Fibroblast of skin of back (primary cell): Measurements from ENCODE around the gene ADAMTS14.

Experiments used
- DNase-seq: peaks from one replicate; pipeline ENCODE4 v3.0.0-alpha.2; 2013

Gene ADAMTS14

DNA sequence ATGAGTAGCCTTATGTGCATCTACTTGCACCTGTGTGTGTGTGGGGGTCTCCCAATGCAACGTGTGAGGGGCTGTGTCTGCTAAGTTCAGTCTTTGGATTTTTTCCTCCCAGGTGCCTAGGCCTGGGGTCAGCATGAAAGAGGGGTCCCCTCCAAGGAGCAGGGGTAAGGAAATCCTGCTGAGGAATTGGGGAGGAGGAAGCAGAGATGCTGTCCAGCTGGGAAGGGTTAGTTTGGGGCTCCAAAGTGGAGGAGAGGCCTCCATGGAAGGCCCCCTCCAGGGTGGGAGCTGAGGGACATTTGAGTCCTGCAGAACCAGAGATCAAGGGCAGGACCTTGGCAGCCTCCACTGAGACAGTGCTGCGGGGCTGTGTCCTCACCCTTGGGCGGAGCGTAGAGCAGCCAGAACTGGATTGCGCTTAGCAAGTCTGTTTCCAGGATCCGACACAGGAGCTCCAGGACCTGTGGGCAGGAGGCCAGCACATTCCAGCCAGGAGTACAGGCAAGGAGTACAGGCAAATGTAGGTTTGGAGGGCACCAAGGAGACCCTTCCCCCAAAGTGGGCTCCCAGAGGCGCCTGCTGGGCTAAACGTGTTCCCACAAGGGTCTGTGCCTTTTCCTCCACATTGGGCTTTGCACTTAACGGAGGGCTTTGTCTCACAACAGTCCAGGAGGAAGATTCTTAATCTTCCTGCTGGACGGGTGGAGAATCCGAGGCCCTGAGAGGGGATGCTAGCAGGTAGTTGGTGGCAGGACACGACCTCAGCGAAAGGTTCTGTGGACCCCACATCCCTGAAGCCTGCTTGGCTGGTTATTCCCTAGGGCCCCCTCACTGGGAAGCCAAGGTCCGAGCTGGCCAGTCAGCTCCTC, 102.7 kb downstream of the ADAMTS14 start:
- DNase-seq, result no peak

DNA sequence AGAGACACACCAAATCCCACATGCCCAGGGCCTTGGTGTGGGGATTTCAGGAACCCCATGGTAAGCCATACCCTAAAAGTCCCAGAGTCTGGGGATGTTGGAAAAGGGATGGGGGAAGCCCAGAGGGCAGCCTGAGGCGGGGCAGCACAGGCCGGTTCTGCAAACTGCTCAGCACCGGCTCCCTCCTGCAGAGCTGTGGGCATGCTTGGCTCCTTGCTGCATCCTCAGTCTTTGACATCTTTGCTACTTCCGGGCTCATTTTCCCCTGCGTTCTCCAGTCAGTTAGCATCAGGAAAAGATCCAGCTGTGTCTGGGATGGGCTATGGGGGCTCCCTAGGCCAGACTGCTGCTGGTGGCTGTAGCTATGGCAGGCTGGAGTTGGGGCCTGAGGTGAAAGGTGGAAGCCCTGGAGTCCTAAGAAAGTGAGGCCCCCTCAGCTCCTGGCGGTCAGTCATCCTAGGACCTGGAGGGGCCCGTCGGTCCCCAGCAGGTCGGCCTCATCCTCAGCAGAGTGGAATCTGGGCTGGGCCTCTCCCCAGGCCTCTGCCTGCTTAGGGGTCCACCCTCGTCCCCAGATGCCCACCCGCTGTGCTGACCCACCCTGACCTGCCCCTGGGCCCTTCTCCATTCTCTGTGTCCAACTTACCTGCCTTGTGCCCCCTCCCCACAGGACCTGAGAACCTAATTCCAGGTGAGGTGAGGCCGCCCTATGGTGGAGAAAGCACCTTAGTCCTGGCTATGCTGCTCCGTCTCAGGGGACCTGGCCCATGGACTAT, 103.6 kb downstream of the ADAMTS14 start:
- DNase-seq, result no peak

DNA sequence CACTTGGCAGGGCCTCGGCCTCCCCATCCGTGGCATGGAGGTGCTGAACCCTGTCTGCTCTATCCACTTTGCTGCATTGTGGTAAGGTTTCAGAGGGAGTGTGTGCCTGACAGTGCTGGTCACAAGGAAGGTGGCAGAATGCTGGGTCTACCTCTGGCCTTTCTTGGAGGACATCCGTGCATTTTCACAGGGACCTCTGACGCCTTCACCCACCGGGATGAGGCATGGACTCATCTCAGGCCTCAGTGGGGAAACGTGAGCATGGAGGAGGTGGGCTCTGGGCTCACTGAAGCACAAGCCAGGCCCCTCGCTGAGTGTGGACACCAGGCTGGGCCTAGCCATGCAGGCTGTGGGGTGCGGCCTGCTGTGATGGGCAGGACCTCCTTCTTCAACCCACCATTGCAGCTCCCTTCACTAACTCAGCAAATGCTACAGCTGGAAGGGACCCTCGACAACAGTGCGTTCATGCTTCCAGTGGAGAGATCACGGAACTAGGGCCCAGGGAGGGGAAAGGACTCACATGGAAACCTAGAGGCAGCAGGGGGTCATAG, 104.2 kb downstream of the ADAMTS14 start:
- no peak for DNase-seq

DNA sequence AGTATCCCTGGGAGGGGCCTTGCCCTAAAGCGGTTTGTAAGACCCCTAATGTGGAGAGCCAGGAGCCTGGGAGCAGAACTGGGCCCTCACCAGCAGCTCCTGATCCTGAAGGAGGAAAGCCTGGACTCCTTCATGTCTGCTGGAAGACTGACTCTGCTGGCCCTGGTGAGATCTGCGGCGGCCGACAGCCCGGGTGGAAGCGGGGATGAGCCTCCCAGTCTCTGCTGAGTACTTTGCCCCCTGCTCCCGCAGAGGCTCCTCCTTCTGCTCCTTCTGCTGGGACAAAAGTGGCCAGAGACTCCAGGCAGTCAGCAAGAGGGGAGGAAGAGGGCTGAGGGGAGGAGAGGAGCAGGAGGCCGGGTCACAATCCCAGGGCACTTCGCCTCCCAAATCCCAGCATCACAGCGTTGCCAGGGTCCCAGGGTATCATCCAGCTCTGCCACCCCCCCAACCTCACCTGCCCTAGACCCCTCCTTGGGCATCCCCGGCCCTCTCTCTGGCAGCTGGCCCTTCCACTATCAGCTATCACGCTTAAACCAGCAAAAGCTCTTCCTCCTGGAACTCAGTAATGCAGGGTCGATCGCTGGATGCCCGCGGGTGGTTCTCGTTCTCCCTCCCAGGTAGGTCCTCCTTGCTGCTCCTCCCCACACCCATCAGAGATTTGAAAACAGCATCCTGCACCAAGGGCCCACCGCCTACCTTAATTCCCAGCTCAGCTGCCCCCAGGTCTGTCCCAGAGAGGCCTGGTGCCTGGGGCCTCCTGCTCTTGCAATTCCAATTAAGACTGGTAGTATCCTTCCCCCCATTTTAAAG, 105.0 kb downstream of the ADAMTS14 start:
- DNase-seq, result no peak

DNA sequence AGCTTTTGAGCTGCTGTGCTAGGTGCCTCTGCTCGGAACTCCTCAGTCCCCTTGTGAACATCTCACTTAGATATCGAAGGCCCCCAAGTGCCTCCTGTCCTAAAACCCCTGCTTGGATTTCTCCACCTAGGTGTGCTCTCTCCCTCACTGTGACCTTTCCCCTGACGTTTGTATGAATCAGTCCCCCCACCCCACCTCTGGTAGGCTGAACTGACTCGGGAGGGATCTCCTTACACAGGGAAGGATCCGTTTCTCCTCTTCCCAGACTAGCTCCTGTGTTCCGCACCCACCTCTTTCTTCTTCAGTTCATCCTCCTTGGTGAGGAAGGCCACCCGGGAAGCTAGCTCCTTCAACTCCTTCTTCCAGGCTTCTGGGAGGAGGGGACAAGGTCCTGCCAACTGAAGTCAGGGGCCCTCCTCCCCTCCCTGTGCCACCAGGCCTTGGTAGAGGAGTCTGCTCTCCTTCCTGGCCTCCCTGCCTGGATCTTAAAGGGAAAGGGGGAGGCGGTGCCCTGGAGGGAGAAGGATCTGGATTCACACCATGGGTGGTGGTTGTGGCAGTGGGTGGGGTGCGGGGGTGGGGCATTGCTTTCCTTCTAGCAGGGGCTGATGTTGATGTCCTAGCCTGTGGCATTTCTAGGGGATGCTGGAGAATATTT, 106.1 kb downstream of the ADAMTS14 start:
- no peak for DNase-seq

GRCh38 chr10:70779088-70779487, 106.8 kb downstream of the ADAMTS14 start:
- no peak for DNase-seq

GRCh38 chr10:70779511-70780369, 107.4 kb downstream of the ADAMTS14 start:
- no peak for DNase-seq

GRCh38 chr10:70780370-70780760, 108.1 kb downstream of the ADAMTS14 start:
- DNase-seq, result no peak

- no peak for DNase-seq
These were observed 108.5 kb downstream of the ADAMTS14 start for GRCh38 chr10:70780772-70781171.

DNA sequence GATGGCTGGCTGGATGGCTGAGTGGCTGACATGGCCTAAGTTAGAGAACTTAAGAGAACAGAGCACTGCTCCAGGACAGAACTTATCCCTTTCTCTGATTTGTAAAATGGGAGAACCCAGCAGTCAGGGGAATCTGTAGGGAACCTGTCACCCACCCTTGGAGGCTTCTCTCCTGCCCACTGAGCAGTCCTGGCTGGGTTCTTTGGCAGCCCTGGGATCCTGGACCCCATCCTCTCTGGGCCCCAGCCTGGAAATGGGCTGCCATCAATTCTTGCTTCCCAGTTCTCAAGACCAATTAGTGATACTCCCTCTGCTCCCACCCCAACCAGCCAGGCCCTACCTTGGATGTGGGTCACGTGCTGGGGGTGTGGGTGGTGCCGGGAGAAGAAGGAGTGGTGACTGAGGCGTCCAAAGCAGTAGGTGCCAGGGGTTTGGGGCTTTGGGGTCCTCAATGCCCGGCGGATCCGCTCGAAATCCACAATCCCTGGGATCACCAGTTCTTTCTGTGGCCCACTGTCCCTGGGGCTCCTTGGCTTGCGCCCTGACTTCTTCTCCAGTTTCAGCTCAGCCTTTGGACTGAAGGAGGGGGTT, 109.2 kb downstream of the ADAMTS14 start:
- no peak for DNase-seq

- no peak for DNase-seq
These were observed 109.9 kb downstream of the ADAMTS14 start for GRCh38 chr10:70782086-70782745.

DNA sequence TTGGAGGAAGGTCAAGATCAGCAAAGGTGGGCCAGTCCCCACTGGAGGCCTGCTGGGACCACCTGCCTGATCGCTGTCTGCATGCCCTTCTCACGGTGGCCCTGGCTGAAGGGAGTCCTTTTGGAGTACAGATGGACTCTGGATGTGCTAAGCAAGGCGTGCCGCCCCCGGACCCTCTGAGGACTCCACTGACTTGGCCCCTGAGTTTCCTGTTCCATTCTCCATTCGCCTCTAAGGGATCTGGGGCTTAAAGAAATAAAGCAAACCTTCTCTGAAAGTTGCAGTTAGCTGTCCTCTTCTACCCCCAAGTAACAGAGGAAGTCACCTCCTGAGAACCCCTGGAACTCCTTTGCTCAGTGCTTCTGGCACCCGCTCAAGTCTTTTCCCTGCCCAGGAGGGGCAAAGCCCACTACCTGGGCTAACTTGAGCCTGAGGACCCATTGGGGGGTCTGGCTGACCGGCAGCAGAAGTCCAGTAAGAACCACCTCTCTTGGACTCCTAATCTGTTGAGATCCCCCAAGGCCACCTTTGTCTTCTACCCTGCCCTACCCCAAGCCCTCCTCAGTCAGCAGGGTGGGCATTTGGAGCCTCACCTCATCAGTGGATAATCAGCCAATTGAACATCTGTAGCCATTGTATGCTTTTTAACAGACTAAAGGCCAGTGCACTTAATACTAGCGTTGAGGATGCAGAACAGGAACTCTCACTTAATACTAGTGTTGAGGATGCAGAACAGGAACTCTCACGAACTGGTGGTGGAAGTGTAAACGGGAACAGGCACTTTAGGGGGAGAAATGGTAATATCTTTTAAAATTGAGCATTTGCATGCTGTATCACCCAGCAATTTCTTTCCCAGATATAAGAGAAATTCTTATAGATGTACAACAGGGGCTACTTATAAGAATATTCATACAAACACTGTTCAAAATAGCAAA, 110.7 kb downstream of the ADAMTS14 start:
- no peak for DNase-seq

- DNase-seq, result no peak
These were observed 111.7 kb downstream of the ADAMTS14 start for GRCh38 chr10:70784016-70784415.

DNA sequence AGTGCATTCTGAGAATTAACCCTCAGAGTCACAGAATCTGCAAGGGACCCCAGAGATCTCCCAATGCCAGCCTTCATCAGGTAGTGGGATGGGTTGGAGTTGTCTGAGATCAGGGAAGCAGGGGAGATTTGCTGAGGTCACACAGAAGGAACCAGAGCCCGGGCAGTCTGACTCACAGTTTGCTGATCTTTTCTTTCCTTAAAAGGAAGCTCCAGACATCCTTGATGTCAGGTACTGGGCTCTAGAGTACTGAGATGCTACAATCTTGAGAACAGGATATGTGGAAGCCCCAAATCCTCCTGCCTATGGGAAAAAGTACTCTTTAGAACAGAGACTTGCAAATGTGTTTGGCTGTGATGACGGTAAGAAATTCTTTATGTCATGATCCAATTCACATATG, 112.2 kb downstream of the ADAMTS14 start:
- peak; percentile 44 for DNase-seq

- no peak for DNase-seq
These were observed 112.9 kb downstream of the ADAMTS14 start, which contains the start of gene TBATA for GRCh38 chr10:70785190-70785589. TSS of gene TBATA (minus strand) at chr10:70785377. CDS start at chr10:70783379, 1,998 bp downstream.

GRCh38 chr10:70786799-70787415, 114.6 kb downstream of the ADAMTS14 start:
- DNase-seq, result peak; percentile 73

DNA sequence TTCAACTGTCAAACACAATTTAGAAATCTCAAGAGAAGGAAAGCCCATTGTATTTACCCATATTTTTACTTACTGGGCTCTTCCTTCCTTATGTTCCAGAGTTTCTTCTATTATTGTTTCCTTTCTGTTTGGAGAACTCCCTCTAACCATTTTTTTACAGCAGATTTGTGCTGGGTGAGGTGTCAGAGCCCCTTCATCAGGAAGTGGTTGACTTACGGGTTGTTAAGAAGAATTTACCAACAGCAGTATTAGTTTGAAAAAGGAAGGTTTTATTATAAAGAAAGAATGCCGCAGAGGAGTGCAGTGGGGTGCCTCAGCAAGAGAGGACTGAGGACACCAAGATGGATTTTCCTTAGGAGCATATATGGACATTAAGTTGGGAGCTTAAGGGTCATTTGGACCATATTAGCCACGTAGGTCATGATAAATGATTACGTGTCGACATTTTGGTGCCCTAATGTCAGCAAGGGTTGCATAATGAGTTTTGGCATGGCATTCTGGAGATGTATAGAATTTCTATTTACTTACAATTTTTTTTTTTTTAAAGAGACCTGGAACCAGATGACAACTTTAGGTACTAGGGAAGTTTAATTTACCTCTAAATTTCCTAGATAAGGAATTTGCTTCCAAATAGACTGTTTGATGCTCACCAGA, 119.2 kb downstream of the ADAMTS14 start:
- DNase-seq, result no peak

- DNase-seq, result no peak
These were observed 123.3 kb downstream of the ADAMTS14 start for GRCh38 chr10:70795613-70796012.
